GM06990 (cell line): ENCODE data around the gene TMEM215.

Experiments
- DNase-seq: peaks from one replicate; pipeline ENCODE4 v3.0.0-alpha.2; 2011; ENCODE audit not compliant: insufficient read length; ENCODE audit errors: extremely low read depth
- H3K27me3 ChIP-seq: replicated peaks from 2 replicates; pipeline ENCODE4 v1.6.0; 2011; ENCODE audit warnings: low read length; ENCODE audit not compliant: control insufficient read depth, insufficient read depth
- H3K36me3 ChIP-seq: 2 replicates; pipeline ENCODE4 v1.5.1; 2011; ENCODE audit warnings: low read length; ENCODE audit not compliant: control insufficient read depth, insufficient read depth
- H3K4me3 ChIP-seq: replicated peaks from 2 replicates; pipeline ENCODE4 v1.5.1; 2011; ENCODE audit warnings: low read depth, mild to moderate bottlenecking, control low read depth, low read length
- TF ChIP-seq, protein P1 (sequence below): IDR thresholded peaks from 2 replicates; pipeline ENCODE4 v1.5.1; 2011; ENCODE audit warnings: low read length, control low read depth, mild to moderate bottlenecking, inconsistent platforms; ENCODE audit not compliant: insufficient read depth, poor library complexity, severe bottlenecking

TMEM215 gene, protein sequence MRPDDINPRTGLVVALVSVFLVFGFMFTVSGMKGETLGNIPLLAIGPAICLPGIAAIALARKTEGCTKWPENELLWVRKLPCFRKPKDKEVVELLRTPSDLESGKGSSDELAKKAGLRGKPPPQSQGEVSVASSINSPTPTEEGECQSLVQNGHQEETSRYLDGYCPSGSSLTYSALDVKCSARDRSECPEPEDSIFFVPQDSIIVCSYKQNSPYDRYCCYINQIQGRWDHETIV

DNA sequence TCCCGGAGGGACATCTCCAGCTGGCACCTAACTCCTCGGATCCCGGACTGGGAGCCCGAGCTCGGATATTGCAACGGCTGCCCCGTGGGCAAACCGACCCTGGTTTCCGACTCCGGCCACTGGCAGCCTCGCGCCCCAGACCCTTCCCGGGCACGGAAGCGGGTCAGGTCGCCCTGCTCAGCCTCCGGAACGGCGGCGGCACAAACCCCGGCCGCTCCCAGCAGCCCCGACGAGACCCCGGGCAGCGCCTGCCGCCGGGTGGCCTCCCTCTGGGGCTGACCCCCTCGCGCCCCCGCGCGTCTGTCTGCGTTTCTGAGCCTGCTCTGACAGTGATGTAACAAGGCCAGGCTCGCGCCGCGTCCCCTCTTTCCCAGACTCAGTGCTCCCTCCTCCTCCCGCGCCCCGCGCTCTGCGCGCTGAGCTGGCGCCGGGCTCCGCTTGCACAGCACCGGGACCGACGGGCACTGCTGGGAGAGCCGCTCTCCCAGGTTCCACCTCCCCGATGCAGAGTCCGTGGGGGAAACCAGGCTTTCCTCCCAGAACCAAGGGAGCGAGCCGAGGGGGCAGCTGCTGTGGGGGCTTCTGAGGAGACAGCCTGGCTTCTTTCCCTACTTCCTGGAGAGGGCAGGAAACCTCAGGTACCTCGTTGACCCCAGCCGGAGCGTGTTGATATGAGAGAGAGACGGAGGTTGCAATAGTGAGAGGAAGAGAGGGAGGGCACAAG, at the start of gene TMEM215:
Gene TMEM215, plus strand, starts transcription at position 373 of the 724 bp plus-strand sequence. CDS start 644 bp downstream, outside the sequence.
- DNase-seq, result no peak
- Histone ChIP-seq H3K4me3 (no peak within 1 kb of the TSS), H3K36me3 (no peaks in the 10 kb centered on the region), H3K27me3 (no peaks in the 10 kb centered on the region; the same call in 1 of the 2 replicates)
- TF ChIP-seq, protein P1, sequence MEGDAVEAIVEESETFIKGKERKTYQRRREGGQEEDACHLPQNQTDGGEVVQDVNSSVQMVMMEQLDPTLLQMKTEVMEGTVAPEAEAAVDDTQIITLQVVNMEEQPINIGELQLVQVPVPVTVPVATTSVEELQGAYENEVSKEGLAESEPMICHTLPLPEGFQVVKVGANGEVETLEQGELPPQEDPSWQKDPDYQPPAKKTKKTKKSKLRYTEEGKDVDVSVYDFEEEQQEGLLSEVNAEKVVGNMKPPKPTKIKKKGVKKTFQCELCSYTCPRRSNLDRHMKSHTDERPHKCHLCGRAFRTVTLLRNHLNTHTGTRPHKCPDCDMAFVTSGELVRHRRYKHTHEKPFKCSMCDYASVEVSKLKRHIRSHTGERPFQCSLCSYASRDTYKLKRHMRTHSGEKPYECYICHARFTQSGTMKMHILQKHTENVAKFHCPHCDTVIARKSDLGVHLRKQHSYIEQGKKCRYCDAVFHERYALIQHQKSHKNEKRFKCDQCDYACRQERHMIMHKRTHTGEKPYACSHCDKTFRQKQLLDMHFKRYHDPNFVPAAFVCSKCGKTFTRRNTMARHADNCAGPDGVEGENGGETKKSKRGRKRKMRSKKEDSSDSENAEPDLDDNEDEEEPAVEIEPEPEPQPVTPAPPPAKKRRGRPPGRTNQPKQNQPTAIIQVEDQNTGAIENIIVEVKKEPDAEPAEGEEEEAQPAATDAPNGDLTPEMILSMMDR, result no peak

DNA sequence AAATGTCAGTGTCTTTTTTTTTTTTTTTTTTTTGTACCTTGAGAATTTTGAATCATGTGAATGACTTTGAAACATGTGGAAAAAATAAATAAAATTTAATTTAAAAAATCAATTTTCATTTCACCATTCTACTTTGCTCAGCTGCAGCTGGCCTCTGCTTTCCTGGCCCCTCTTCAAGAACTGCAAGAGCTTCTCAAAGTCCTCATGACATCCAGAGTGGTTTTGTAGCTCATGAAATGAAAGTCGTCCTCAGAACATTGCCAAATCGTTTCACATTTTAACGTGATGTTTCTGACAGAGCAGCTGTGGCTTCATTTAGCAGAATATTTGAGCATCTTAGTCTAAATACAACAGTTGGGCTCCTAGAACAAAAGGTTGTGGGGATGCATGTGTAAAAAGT, 47.9 kb upstream of the TMEM215 start:
- H3K4me3 ChIP-seq, result no peak overlapping the region
- TF ChIP-seq, protein P1, result no peak

DNA sequence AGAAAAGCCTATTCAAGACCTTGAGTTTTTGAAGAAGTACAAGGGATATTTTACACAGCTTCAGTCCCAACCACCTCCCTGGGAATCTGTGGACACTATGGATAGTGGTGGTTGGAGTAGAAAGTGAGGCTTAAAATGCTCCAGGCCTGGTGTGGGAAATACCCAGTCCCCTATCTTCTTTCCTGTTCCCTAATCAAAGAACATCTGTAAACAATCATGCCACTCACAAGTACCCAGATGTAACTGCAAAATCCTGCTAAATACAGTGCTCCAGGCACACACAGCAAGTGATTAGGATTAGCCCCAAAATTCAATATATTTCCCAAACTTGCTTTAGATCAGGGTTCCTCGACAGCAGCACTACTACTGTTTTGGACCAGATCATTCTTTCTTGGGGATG, 46.0 kb upstream of the TMEM215 start:
- Histone ChIP-seq H3K4me3 (no peak overlapping the region), H3K36me3 (no peaks in the 10 kb centered on the region), H3K27me3 (no peaks in the 10 kb centered on the region; the same call in 1 of the 2 replicates)
- TF ChIP-seq, protein P1, result no peak
- no peak for DNase-seq

More for the DNA sequence above, 47.9 kb upstream of the TMEM215 start:
- no peak for DNase-seq
- Histone ChIP-seq H3K36me3 (no peaks in the 10 kb centered on the region), H3K27me3 (no peaks in the 10 kb centered on the region)

DNA sequence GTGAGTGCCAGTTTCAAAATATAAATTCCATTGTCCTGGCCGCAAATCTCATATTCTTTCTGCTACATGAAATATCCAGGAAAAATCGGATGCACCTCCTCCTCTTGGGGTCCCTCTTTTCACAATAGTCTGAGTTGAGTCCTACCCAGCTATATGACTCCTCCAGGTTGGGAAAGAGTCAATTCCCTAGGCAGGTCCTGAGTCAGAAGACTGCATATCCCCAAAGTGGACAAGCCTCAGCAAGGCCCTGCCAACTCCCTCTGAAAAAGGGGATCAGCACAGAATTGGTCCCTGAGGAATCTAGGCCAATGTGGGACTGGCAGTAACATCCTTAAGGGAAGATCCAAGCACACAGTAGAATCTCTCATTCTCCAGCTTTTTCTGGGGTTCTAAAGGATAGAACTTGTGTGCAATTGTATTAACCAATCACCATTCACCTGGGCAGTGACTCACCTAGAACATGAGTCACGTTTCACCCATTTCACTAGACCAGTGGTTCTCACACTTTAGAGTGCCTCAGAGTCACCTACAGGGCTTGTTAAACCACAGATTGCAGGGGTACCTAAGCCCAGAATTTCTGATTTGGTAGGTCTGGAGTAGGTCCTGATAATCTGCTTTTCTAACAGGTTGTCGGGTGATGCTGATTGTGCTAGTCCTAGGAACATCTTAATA, 44.7 kb upstream of the TMEM215 start:
- DNase-seq, result no peak
- Histone ChIP-seq H3K4me3 (no peak overlapping the region), H3K36me3 (no peaks in the 10 kb centered on the region), H3K27me3 (no peaks in the 10 kb centered on the region; the same call in 1 of the 2 replicates)
- TF ChIP-seq, protein P1, result no peak

DNA sequence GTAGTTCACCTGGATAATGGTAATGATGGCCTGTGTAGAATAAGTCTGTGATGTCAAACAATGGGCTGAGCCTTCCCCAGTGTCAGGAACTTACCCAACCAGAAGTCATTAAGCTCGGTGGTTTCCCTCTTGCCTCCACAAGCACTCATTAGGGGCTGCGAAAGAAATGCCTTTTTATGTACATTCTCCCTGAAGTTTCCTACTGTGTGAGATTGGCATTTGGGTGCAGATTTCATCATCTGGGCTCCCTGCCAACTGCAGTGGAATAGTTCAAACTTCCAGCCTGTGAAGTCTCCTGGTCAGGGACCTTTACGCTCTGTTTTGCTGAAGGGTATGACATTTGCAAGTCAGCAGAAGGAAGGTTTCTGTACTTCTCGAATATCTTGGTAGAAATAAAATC, 41.6 kb upstream of the TMEM215 start:
- Histone ChIP-seq H3K36me3 (no peaks in the 10 kb centered on the region), H3K27me3 (no peaks in the 10 kb centered on the region; the same call in 1 of the 2 replicates), H3K4me3 (no peak overlapping the region)
- DNase-seq, result no peak
- TF ChIP-seq, protein P1, result no peak
